PC-9 (cell line): ENCODE measurements around the gene RECQL5. TPM values are rescaled to one million over a fixed set of nuclear protein-coding genes. Genes with fewer than 3 reads are reported as not detected.
A peak's percentile ranks its signal among the peaks of the same experiment; 100 is the strongest.

Source experiments
- BruUV-seq: library from RNA; stranded (reverse); fragments of 400-500 nt; replicated peaks from 2 replicates; lab custom pipeline; 2021; lab: Mats Ljungman, UMichigan
- CTCF ChIA-PET: fragments of 300-600 bp; sonication (Branson Sonifier 250); formaldehyde crosslinking; loops from one replicate; lab custom pipeline; 2022; ENCODE audit warnings: antibody characterized with exemption; lab: Charles Lee
- POLR2A ChIA-PET: fragments of 300-600 bp; sonication (Branson Sonifier 250); formaldehyde crosslinking; loops from one replicate; lab custom pipeline; 2022; ENCODE audit warnings: antibody characterized with exemption; ENCODE audit not compliant: unreplicated experiment; lab: Charles Lee
- DNase-seq, 2 experiments: peaks; one replicate each; pipeline versions ENCODE4 v3.0.0 to v3.0.0-alpha.2; 2015 to 2022; ENCODE audit warnings: mixed read lengths in 1 of 2
- H2AFZ ChIP-seq: fragments of 200-600 bp; sonication (generic); 2 replicates; pipeline ENCODE4 v1.8.1; 2017; ENCODE audit warnings: antibody characterized with exemption
- H3F3A ChIP-seq: fragments of 200-600 bp; sonication (generic); 2 replicates; pipeline ENCODE4 v1.8.1; 2017; ENCODE audit warnings: antibody characterized with exemption, mild to moderate bottlenecking, low read depth; ENCODE audit not compliant: insufficient read depth
- H3K27ac ChIP-seq: fragments of 200-600 bp; sonication (generic); 2 replicates; pipeline ENCODE4 v1.6.1; 2016; ENCODE audit warnings: mixed run types
- H3K27me3 ChIP-seq: fragments of 200-600 bp; sonication (generic); 2 replicates; pipeline ENCODE4 v1.6.1; 2016; ENCODE audit warnings: low read depth, mixed run types; ENCODE audit not compliant: insufficient read depth
- H3K36me3 ChIP-seq: fragments of 200-600 bp; sonication (generic); 2 replicates; pipeline ENCODE4 v1.6.1; 2016; ENCODE audit warnings: low read depth, mixed run types
- H3K4me1 ChIP-seq: fragments of 200-600 bp; sonication (generic); replicated peaks from 2 replicates; pipeline ENCODE4 v1.6.1; 2016; ENCODE audit warnings: mixed run types; ENCODE audit not compliant: insufficient read depth
- H3K4me2 ChIP-seq: fragments of 200-600 bp; sonication (generic); 2 replicates; pipeline ENCODE4 v1.6.1; 2017; ENCODE audit warnings: mixed run types
- H3K4me3 ChIP-seq: fragments of 200-600 bp; sonication (generic); 2 replicates; pipeline ENCODE4 v1.6.1; 2016; ENCODE audit warnings: mixed run types
- H3K79me2 ChIP-seq: fragments of 200-600 bp; sonication (generic); 2 replicates; pipeline ENCODE4 v1.6.1; 2017; ENCODE audit warnings: low read depth, mixed run types
- H3K9me2 ChIP-seq: fragments of 200-600 bp; sonication (generic); 2 replicates; pipeline ENCODE4 v1.8.1; 2017; ENCODE audit warnings: mild to moderate bottlenecking; ENCODE audit not compliant: insufficient read depth
- H3K9me3 ChIP-seq: fragments of 200-600 bp; sonication (generic); 2 replicates; pipeline ENCODE4 v1.8.1; 2016; ENCODE audit warnings: low read depth; ENCODE audit not compliant: insufficient read depth
- H4K20me1 ChIP-seq: fragments of 200-600 bp; sonication (generic); 2 replicates; pipeline ENCODE4 v1.8.1; 2017; ENCODE audit not compliant: insufficient read depth
- CTCF ChIP-seq: fragments of 200-600 bp; sonication (generic); conservative IDR thresholded peaks from 2 replicates; pipeline ENCODE4 v1.6.1; 2017; ENCODE audit warnings: mixed run types, antibody characterized with exemption, mild to moderate bottlenecking, moderate library complexity
- EZH2 ChIP-seq: fragments of 200-600 bp; sonication (generic); IDR thresholded peaks from 2 replicates; pipeline ENCODE4 v1.8.0; 2017; ENCODE audit warnings: antibody characterized with exemption, low read depth
- intact Hi-C: fragments of 100-400 bp; cut with micrococcal nuclease; formaldehyde crosslinking; loops from one replicate; pipeline ENCODE4 v1.10.0; 2022; ENCODE audit not compliant: unreplicated experiment
- total RNA-seq: library from RNA; stranded (reverse); gene quantifications from 2 replicates; pipeline ENCODE4 v1.2.3, GENCODE V29; 2021

RECQL5 gene
- total RNA-seq, 1 experiment from 2014 or later: 41.0 TPM

- no peaks in the 10 kb centered on the region for H3K9me2 ChIP-seq
- no peaks in the 10 kb centered on the region for H3K9me3 ChIP-seq
- no peaks in the 10 kb centered on the region for H3K4me1 ChIP-seq
- TF ChIP-seq CTCF (no peak), EZH2 (no peak)
- ChIA-PET CTCF (interaction anchor here (0.5 to 1.4 kb wide), 2 partner anchors 11 kb away, joined by 8 to 10 read pairs; no protein-coding TSS in a partner anchor), POLR2A (interaction anchor here (0.7 kb wide), 1 partner anchor 9 kb away, joined by 3 read pairs; no protein-coding TSS in a partner anchor)
- H2AFZ ChIP-seq: no peak overlapping the region
- H4K20me1 ChIP-seq: no peaks in the 10 kb centered on the region
- no peaks in the 10 kb centered on the region for H3K27me3 ChIP-seq
- BruUV-seq: no TSS peak
- no peaks in the 10 kb centered on the region for H3K79me2 ChIP-seq
- no peak overlapping the region for H3K4me3 ChIP-seq
- DNase-seq: no peak
- intact Hi-C loops: no loop called here
- no peaks in the 10 kb centered on the region for H3K36me3 ChIP-seq
- H3F3A ChIP-seq: peaks cover 11% of the 10 kb centered on the region; the same call in 1 of the 2 replicates
- no peak overlapping the region for H3K4me2 ChIP-seq
- H3K27ac ChIP-seq: no peak overlapping the region
Measured at GRCh38 chr17:75590314-75590761, 76.6 kb downstream of the RECQL5 start.

GRCh38 chr17:75589919-75590303 is 77.0 kb downstream of the RECQL5 start:
- H3K4me3 ChIP-seq: peak overlapping the region; percentile 61
- ChIA-PET CTCF (interaction anchor here (0.5 to 1.4 kb wide), 3 partner anchors 11 to 83 kb away, joined by 3 to 10 read pairs (median 8); no protein-coding TSS in a partner anchor), POLR2A (no interaction called here)
- no peaks in the 10 kb centered on the region for H3K79me2 ChIP-seq
- H3K4me2 ChIP-seq: peak overlapping the region; percentile 85
- intact Hi-C loops: loop anchor here (1.0 to 5.0 kb wide), 3 partner anchors 43 to 74 kb away; partner anchors contain the start of genes LLGL2 and TSEN54
- no peaks in the 10 kb centered on the region for H4K20me1 ChIP-seq
- H3K9me2 ChIP-seq: no peaks in the 10 kb centered on the region
- BruUV-seq: no TSS peak
- peaks cover 11% of the 10 kb centered on the region; the same call in 1 of the 2 replicates for H3F3A ChIP-seq
- no peak for TF ChIP-seq EZH2
- TF ChIP-seq CTCF: no peak
- H3K27me3 ChIP-seq: no peaks in the 10 kb centered on the region
- no peak overlapping the region for H3K27ac ChIP-seq
- DNase-seq: peak in 1 of 2 experiments; percentile 22
- H3K36me3 ChIP-seq: no peaks in the 10 kb centered on the region
- H3K9me3 ChIP-seq: no peaks in the 10 kb centered on the region
- H3K4me1 ChIP-seq: no peaks in the 10 kb centered on the region
- no peak overlapping the region; the same call in 1 of the 2 replicates for H2AFZ ChIP-seq

GRCh38 chr17:75589012-75589918 is 77.7 kb downstream of the RECQL5 start:
- intact Hi-C loops: loop anchor here (1.0 to 5.0 kb wide), 3 partner anchors 42 to 73 kb away; partner anchors contain the start of genes LLGL2 and TSEN54

More at GRCh38 chr17:75589012-75589918, 77.7 kb downstream of the RECQL5 start:
- CTCF ChIA-PET: interaction anchor here (0.7 to 1.4 kb wide), 2 partner anchors 12 to 84 kb away, joined by 3 to 10 read pairs; no protein-coding TSS in a partner anchor
- peaks cover 11% of the 10 kb centered on the region; the same call in 1 of the 2 replicates for H3F3A ChIP-seq
- no peaks in the 10 kb centered on the region for H3K9me3 ChIP-seq
- TF ChIP-seq CTCF (no peak; the same call in 1 of the 2 replicates), EZH2 (no peak)
- peak overlapping the region; percentile 85 for H3K4me2 ChIP-seq
- peak overlapping the region; percentile 84 for H2AFZ ChIP-seq
- no TSS peak for BruUV-seq
- POLR2A ChIA-PET: no interaction called here
- H4K20me1 ChIP-seq: no peaks in the 10 kb centered on the region
- H3K27me3 ChIP-seq: no peaks in the 10 kb centered on the region
- no peaks in the 10 kb centered on the region for H3K36me3 ChIP-seq
- H3K4me1 ChIP-seq: no peaks in the 10 kb centered on the region
- no peaks in the 10 kb centered on the region for H3K79me2 ChIP-seq
- peak overlapping the region; percentile 61 for H3K4me3 ChIP-seq
- H3K9me2 ChIP-seq: no peaks in the 10 kb centered on the region
- DNase-seq: peak; percentile 51 to 93
- H3K27ac ChIP-seq: no peak overlapping the region
